ENCODE measurements around the gene SLC7A8. TPM values are rescaled to one million over a fixed set of nuclear protein-coding genes. Genes with fewer than 3 reads are reported as not detected.

SLC7A8 gene
- total and polyA plus RNA-seq, 10 of the 15 experiments (the other 5 are each of a cell fraction or from before 2014, with no cell fraction given): 0.06 to 0.28 (median 0.21) TPM; not detected in 7

DNA sequence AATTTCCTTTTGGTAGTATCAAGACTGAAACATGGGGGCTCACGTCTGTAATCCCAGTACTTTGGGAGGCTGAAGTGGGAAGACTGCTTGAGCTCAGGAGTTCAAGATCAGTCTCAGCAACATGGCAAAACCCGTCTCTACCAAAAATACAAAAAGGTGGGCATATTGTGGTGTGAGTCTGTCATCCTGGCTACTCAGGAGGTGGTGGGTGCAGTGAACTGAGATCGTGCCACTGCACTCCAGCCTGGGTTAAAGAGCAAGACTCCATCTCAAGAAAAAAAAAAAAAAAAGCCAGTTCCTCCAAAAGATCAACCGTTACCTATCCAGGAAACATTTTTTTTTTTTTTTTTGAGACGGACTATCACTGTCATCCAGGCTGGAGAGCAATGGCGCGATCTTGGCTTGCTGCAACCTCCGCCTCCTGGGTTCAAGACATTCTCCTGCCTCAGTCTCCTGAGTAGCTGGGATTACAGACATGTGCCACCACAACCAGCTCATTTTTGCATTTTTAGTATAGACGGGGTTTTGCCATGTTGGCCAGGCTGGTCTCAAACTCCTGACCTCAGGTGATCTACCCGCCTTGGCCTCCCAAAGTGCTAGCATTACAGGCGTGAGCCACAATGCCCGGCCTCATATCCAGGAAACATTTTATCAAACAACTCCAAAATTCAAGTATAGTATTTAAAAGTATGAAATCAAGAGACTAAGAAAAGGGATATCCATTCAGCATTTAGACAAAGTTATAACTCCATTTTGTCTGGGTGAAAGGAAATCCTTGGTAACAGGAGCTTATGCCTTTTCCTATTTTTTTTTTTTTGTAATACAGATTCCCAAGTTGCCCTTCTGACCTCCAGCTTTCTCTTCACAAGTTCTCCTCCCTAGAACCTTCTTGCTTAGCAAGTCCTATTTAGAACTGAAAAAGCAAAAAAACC is 91.9 kb downstream of the SLC7A8 start (continued):
- TF ChIP-seq BRCA1 (IDR thresholded peaks at IDR 0.05; ENCODE audit: low read depth, low read length): no peak
- TF ChIP-seq MEF2B (IDR thresholded peaks at IDR 0.05; ENCODE audit: partially characterized antibody, poor library complexity, severe bottlenecking): no peak

DNA sequence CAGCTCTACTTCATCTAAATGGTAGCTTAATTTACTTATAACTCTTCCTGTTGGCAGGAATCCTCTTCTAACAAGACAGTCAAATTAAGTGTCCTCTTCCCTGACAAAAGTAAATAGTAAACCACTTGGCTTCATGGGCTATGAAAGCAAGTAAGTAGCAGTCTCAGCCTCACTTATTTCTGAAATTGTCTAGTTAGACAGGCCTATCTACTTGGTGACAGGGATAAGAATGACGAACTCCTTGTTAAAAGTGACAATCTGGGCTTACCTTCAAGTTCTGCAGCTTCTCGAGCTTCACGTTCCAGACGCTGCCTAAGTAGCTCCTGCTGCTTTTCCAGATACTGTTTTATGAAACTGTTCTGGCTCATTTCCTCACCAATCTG is 93.2 kb downstream of the SLC7A8 start:
- TF ChIP-seq, protein P1, sequence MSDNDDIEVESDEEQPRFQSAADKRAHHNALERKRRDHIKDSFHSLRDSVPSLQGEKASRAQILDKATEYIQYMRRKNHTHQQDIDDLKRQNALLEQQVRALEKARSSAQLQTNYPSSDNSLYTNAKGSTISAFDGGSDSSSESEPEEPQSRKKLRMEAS (IDR thresholded peaks at IDR 0.05; ENCODE audit: low read depth, low read length): no peak
- TF ChIP-seq MTA2 (IDR thresholded peaks at IDR 0.05; ENCODE audit: low read depth) (no peak), GATAD2B (conservative IDR thresholded peaks at IDR 0.05; ENCODE audit: low read depth) (no peak)
- TF ChIP-seq, protein P2, sequence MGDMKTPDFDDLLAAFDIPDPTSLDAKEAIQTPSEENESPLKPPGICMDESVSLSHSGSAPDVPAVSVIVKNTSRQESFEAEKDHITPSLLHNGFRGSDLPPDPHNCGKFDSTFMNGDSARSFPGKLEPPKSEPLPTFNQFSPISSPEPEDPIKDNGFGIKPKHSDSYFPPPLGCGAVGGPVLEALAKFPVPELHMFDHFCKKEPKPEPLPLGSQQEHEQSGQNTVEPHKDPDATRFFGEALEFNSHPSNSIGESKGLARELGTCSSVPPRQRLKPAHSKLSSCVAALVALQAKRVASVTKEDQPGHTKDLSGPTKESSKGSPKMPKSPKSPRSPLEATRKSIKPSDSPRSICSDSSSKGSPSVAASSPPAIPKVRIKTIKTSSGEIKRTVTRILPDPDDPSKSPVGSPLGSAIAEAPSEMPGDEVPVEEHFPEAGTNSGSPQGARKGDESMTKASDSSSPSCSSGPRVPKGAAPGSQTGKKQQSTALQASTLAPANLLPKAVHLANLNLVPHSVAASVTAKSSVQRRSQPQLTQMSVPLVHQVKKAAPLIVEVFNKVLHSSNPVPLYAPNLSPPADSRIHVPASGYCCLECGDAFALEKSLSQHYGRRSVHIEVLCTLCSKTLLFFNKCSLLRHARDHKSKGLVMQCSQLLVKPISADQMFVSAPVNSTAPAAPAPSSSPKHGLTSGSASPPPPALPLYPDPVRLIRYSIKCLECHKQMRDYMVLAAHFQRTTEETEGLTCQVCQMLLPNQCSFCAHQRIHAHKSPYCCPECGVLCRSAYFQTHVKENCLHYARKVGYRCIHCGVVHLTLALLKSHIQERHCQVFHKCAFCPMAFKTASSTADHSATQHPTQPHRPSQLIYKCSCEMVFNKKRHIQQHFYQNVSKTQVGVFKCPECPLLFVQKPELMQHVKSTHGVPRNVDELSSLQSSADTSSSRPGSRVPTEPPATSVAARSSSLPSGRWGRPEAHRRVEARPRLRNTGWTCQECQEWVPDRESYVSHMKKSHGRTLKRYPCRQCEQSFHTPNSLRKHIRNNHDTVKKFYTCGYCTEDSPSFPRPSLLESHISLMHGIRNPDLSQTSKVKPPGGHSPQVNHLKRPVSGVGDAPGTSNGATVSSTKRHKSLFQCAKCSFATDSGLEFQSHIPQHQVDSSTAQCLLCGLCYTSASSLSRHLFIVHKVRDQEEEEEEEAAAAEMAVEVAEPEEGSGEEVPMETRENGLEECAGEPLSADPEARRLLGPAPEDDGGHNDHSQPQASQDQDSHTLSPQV (IDR thresholded peaks at IDR 0.05): no peak
- H4K20me1 ChIP-seq (ENCODE audit: control insufficient read depth, insufficient read depth): 0 out of 2 replicates have a peak, but pooled peaks cover 7% of the 10 kb centered on the region
- H3K36me3 ChIP-seq (ENCODE audit: control insufficient read depth in 2 of 2, insufficient read depth in 2 of 2, low read length in 1 of 2): peaks cover 4 to 33% of the 10 kb centered on the region in 2 experiments
- peaks cover 33% of the 10 kb centered on the region for H3K79me2 ChIP-seq (ENCODE audit: control insufficient read depth, insufficient read depth, low read length)
- ATAC-seq (no peak), FAIRE-seq (no peak), DNase-seq (ENCODE audit: low read depth, low spot score) (no peak)
- in situ Hi-C loops (cut with MboI): no loop called here
- ChIA-PET CTCF (interaction anchor here (0.6 to 5.3 kb wide), 8 partner anchors 13 to 31 kb away, joined by 3 to 60 read pairs (median 11); no protein-coding TSS in a partner anchor), POLR2A (interaction anchor here (1.0 to 1.7 kb wide), 2 partner anchors 84 to 516 kb away, joined by 3 to 6 read pairs; no protein-coding TSS in a partner anchor), RAD21 (ENCODE audit: unreplicated experiment) (no interaction called here), SMC1A (ENCODE audit: uncharacterized antibody, unreplicated experiment) (interaction anchor here (0.6 to 2.3 kb wide), 6 partner anchors 9 to 65 kb away, joined by 3 to 11 read pairs (median 3); no protein-coding TSS in a partner anchor)
- H3K9ac ChIP-seq (ENCODE audit: control insufficient read depth, insufficient read depth, low read length): no peak overlapping the region
- BruUV-seq (replicated peaks): no TSS peak
- H3K27ac ChIP-seq (ENCODE audit: control insufficient read depth, insufficient read depth): no peak overlapping the region
- no peaks in the 10 kb centered on the region for H3K9me3 ChIP-seq (replicated peaks; ENCODE audit: control insufficient read depth, insufficient read depth, low read length)
- H2AFZ ChIP-seq (ENCODE audit: control insufficient read depth, low read depth, low read length): no peak overlapping the region
- H3K4me2 ChIP-seq (ENCODE audit: control insufficient read depth, insufficient read depth): no peak overlapping the region
- intact Hi-C loops (cut with micrococcal nuclease; ENCODE audit: unreplicated experiment): no loop called here
- no peaks in the 10 kb centered on the region; the same call in 1 of the 2 replicates for H3K4me1 ChIP-seq (ENCODE audit: control insufficient read depth, insufficient read depth, low read length)
- no peaks in the 10 kb centered on the region for H3K27me3 ChIP-seq (replicated peaks in 1 of 2; ENCODE audit: control insufficient read depth in 2 of 2, insufficient read depth in 2 of 2, low read length in 1 of 2)
- no peak overlapping the region for H3K4me3 ChIP-seq
- 100% methylated on average over 4 of the region's 4 CpGs for WGBS (ENCODE audit: insufficient coverage, insufficient replicate concordance, low lambda C conversion rate, missing lambda C conversion rate)

Measured in GM12878 (cell line).